Measurements from ENCODE around the gene EBLN2. TPM values are rescaled to one million over a fixed set of nuclear protein-coding genes. Genes with fewer than 3 reads are reported as not detected.

Gene EBLN2
- total RNA-seq, 2 experiments from 2014 or later: 14.8 to 16.0 TPM

DNA sequence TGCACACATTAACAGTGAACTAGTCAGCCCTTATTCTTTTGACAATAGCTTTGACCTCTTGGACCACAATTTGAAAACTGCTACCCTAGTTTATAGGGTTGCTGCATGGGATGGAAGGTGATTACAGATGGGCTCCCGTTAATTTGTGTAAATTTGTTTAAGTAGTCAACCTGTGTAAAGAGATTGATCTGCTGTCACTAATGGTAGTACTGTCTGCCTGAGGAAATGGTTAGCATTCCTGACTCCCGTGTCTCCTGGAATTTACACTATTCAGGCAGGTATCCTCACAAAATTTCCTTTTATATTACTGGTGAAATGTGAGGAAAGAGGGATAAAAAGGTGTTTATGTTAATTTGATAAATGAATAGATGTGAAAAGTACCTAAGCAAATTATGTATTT, 15.3 kb upstream of the EBLN2 start:
- CTCF ChIA-PET: interaction anchor here (4.0 kb wide), 1 partner anchor 10 kb away, joined by 12 read pairs; no protein-coding TSS in a partner anchor
- Histone ChIP-seq H3K4me3 (ENCODE audit: low read length) (no peak overlapping the region), H3K27me3 (ENCODE audit: control insufficient read depth in 1 of 2, insufficient read depth in 2 of 2, low read length in 2 of 2) (no peaks in the 10 kb centered on the region), H3K27ac (ENCODE audit: low read depth in 1 of 2, low read length in 2 of 2) (no peak overlapping the region), H3K4me1 (ENCODE audit: insufficient read depth, low read length) (peaks cover 13% of the 10 kb centered on the region), H3K36me3 (ENCODE audit: insufficient read depth, low read length) (peaks cover 11% of the 10 kb centered on the region), H3K9me3 (ENCODE audit: control insufficient read depth in 1 of 2, insufficient read depth in 1 of 2, low read length in 2 of 2) (no peaks in the 10 kb centered on the region)
- Mint-ChIP-seq H3K27me3 (no peaks in the 10 kb centered on the region), H3K36me3 (ENCODE audit: low read depth) (peaks cover 31% of the 10 kb centered on the region), H3K27ac (peak overlapping the region; percentile 35), H3K4me3 (no peak overlapping the region), H3K4me1 (ENCODE audit: low read depth) (peaks cover 51% of the 10 kb centered on the region), H3K9me3 (no peaks in the 10 kb centered on the region)
- TF ChIP-seq, protein P1, sequence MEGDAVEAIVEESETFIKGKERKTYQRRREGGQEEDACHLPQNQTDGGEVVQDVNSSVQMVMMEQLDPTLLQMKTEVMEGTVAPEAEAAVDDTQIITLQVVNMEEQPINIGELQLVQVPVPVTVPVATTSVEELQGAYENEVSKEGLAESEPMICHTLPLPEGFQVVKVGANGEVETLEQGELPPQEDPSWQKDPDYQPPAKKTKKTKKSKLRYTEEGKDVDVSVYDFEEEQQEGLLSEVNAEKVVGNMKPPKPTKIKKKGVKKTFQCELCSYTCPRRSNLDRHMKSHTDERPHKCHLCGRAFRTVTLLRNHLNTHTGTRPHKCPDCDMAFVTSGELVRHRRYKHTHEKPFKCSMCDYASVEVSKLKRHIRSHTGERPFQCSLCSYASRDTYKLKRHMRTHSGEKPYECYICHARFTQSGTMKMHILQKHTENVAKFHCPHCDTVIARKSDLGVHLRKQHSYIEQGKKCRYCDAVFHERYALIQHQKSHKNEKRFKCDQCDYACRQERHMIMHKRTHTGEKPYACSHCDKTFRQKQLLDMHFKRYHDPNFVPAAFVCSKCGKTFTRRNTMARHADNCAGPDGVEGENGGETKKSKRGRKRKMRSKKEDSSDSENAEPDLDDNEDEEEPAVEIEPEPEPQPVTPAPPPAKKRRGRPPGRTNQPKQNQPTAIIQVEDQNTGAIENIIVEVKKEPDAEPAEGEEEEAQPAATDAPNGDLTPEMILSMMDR (IDR thresholded peaks at IDR 0.05): no peak
- ATAC-seq (ENCODE audit: poor library complexity) (no peak), DNase-seq (no peak)
- intact Hi-C loops (cut with DNase I, micrococcal nuclease): no loop called here
- POLR2A ChIA-PET: interaction anchor here (1.4 kb wide), 1 partner anchor 84 kb away, joined by 3 read pairs; no protein-coding TSS in a partner anchor

DNA sequence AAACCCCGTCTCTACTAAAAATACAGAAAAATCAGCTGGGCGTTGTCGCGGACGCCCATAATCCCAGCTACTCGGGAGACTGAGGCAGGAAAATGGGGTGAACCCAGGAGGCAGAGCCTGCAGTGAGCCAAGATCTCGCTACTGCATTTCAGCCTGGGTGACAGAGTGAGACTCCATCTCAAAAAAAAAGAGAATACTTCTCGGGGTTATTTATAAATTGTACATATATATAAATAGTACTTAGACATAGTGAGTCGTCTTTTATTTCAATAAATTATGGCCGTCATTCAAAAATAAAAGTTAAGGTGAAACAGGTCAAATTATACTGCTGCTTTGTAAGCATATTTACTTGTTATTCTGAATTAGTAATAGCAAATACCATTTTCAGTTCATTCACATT, 12.1 kb upstream of the EBLN2 start:
- no peaks in the 10 kb centered on the region for H3K9me3 Mint-ChIP-seq
- Histone ChIP-seq H3K4me1 (ENCODE audit: insufficient read depth, low read length) (peaks cover 10% of the 10 kb centered on the region), H3K36me3 (ENCODE audit: insufficient read depth, low read length) (peaks cover 11% of the 10 kb centered on the region), H3K4me3 (ENCODE audit: low read length) (no peak overlapping the region), H3K27ac (ENCODE audit: low read depth in 1 of 2, low read length in 2 of 2) (no peak overlapping the region), H3K9me3 (ENCODE audit: control insufficient read depth in 1 of 2, insufficient read depth in 1 of 2, low read length in 2 of 2) (no peaks in the 10 kb centered on the region), H3K27me3 (ENCODE audit: control insufficient read depth in 1 of 2, insufficient read depth in 2 of 2, low read length in 2 of 2) (no peaks in the 10 kb centered on the region)
- ChIA-PET POLR2A (no interaction called here), CTCF (no interaction called here)
- peaks cover 42% of the 10 kb centered on the region for H3K4me1 Mint-ChIP-seq (ENCODE audit: low read depth)
- H3K27me3 Mint-ChIP-seq: no peaks in the 10 kb centered on the region
- peaks cover 30% of the 10 kb centered on the region for H3K36me3 Mint-ChIP-seq (ENCODE audit: low read depth)
- no peak overlapping the region for H3K4me3 Mint-ChIP-seq
- TF ChIP-seq, protein P1 (IDR thresholded peaks at IDR 0.05): no peak
- no peak overlapping the region for H3K27ac Mint-ChIP-seq
- DNase-seq: no peak
- intact Hi-C loops (cut with DNase I, micrococcal nuclease): no loop called here
- no peak for ATAC-seq (ENCODE audit: poor library complexity)

DNA sequence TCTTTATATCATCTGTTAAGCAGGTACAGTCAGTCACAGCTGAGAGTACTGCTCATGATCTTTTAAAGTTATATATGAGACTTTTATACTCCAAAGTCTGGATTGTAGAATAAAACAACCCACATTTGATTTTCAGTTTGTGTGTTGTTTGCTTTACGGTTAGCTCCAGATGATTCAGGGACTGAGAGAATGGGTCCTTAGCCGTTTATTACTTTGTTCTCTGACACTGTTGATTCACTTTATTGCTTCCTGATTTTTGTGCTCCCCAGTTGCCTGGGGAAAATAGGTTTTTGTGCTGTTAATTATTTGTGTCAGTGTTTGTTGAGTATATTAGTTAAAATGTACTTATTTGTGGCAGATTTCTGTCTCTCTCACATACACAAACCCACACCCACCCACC, 8.6 kb upstream of the EBLN2 start:
- intact Hi-C loops (cut with DNase I, micrococcal nuclease): loop anchor here in 1 of 2 experiments (10.0 kb wide), 1 partner anchor 388 kb away; no protein-coding TSS in a partner anchor
- DNase-seq (no peak), ATAC-seq (ENCODE audit: poor library complexity) (no peak)
- Mint-ChIP-seq H3K4me1 (ENCODE audit: low read depth) (peaks cover 32% of the 10 kb centered on the region), H3K9me3 (no peaks in the 10 kb centered on the region), H3K27me3 (no peaks in the 10 kb centered on the region), H3K36me3 (ENCODE audit: low read depth) (peaks cover 26% of the 10 kb centered on the region), H3K4me3 (no peak overlapping the region), H3K27ac (peak overlapping the region; percentile 66)
- Histone ChIP-seq H3K36me3 (ENCODE audit: insufficient read depth, low read length) (peaks cover 7% of the 10 kb centered on the region), H3K4me1 (ENCODE audit: insufficient read depth, low read length) (no peaks in the 10 kb centered on the region), H3K27me3 (ENCODE audit: control insufficient read depth in 1 of 2, insufficient read depth in 2 of 2, low read length in 2 of 2) (no peaks in the 10 kb centered on the region), H3K9me3 (ENCODE audit: control insufficient read depth in 1 of 2, insufficient read depth in 1 of 2, low read length in 2 of 2) (no peaks in the 10 kb centered on the region), H3K27ac (ENCODE audit: low read depth in 1 of 2, low read length in 2 of 2) (no peak overlapping the region), H3K4me3 (ENCODE audit: low read length) (no peak overlapping the region)
- TF ChIP-seq, protein P1 (IDR thresholded peaks at IDR 0.05): no peak
- ChIA-PET CTCF (no interaction called here), POLR2A (no interaction called here)

Measured in CD4-positive, alpha-beta T cell (primary cell).